Endothelial cell of umbilical vein (primary cell): ENCODE data around the gene FZD2.
"Not testable (repeated sequence)": the region's sequence is repeated elsewhere in the genome, so short reads cannot be mapped to it uniquely, and the experiment has no call there.

ENCODE experiments used
- CTCF ChIP-seq, 2 donors: IDR thresholded peaks; 1 replicate in 1 of 2; 2 replicates in 1 of 2; pipeline ENCODE4 v1.5.1; 2011; ENCODE audit warnings: low read length in 2 of 2, mild to moderate bottlenecking in 2 of 2, moderate library complexity in 2 of 2, control low read depth in 1 of 2, inconsistent platforms in 1 of 2, low read depth in 1 of 2; ENCODE audit not compliant: insufficient read depth in 1 of 2; ENCODE audit errors: extremely low read depth in 1 of 2
- EZH2 ChIP-seq: IDR thresholded peaks from 2 replicates; pipeline ENCODE4 v1.6.1; 2012; ENCODE audit warnings: borderline replicate concordance, low read depth, mild to moderate bottlenecking, moderate library complexity, low read length, inconsistent platforms; ENCODE audit not compliant: severe bottlenecking
- FOS ChIP-seq: IDR thresholded peaks from 2 replicates; pipeline ENCODE4 v1.6.1; 2011; ENCODE audit warnings: mild to moderate bottlenecking, low read length, moderate library complexity, borderline replicate concordance; ENCODE audit not compliant: insufficient read depth
- POLR2A ChIP-seq: IDR thresholded peaks from 2 replicates; pipeline ENCODE4 v1.6.1; 2012; ENCODE audit warnings: low read depth, mild to moderate bottlenecking, control low read depth, low read length
- POLR2AphosphoS5 ChIP-seq: IDR thresholded peaks from 2 replicates; pipeline ENCODE4 v1.6.1; 2012; ENCODE audit warnings: low read depth, mild to moderate bottlenecking, control low read depth, low read length, moderate library complexity; ENCODE audit not compliant: insufficient read depth

- not testable (repeated sequence) for TF ChIP-seq EZH2; FOS; CTCF (IDR thresholded peaks at IDR 0.05; ENCODE audit: extremely low read depth in 1 of 2, insufficient read depth in 1 of 2, low read depth in 1 of 2, low read length in 2 of 2); POLR2A; POLR2AphosphoS5
These were observed 33.5 kb downstream of the FZD2 start for GRCh38 chr17:44590762-44591161.
